GM19328 (cell line): ENCODE measurements around the gene CDC42EP3.

Experiments
- ATAC-seq: cut with Tn5 transposase; IDR thresholded peaks from one replicate; pipeline ENCODE4 v1.9.1; 2021; ENCODE audit warnings: mild to moderate bottlenecking, moderate library complexity; ENCODE audit not compliant: unreplicated experiment

Gene CDC42EP3

GRCh38 chr2:37671009-37671815 lies at the start of gene CDC42EP3:
Gene CDC42EP3 (minus strand): TSS chr2:37671642. CDS start chr2:37646587, 25,055 bp downstream.
- ATAC-seq, result peak; percentile 43

GRCh38 chr2:37721201-37721560 lies 49.7 kb upstream of the CDC42EP3 start:
- ATAC-seq, result no peak

DNA sequence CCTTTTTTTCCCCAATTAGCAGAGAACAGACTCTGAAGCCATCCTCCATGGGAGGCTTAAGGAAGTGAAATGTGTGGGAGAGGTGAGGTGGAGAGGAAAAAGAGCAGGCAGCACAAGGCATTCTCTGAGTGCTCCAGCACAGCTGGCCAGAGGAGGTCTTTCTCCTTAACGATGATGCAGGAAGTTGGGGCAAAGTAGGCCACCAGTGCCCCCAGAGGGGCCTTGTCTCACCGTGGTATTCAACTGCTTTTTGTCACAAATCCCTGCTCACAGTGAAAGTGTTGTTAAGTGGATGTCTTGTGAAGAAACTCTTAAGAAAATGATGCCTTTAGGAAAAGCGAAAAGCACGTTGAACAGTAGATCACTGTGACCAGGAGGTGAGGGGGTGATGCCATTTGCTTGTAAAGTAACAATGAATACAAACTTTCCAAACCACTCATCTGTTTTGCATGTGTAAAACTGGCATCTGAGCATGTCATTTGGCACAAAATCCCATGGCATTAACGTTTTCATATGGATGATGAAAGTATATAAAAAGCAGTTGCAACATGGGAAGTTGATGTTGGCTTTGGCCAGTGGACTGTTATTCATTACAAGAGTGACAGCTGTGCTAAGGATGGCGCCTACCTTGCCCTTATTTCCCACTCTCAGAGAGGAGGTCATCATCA lies 49.2 kb upstream of the CDC42EP3 start:
- ATAC-seq, result no peak

DNA sequence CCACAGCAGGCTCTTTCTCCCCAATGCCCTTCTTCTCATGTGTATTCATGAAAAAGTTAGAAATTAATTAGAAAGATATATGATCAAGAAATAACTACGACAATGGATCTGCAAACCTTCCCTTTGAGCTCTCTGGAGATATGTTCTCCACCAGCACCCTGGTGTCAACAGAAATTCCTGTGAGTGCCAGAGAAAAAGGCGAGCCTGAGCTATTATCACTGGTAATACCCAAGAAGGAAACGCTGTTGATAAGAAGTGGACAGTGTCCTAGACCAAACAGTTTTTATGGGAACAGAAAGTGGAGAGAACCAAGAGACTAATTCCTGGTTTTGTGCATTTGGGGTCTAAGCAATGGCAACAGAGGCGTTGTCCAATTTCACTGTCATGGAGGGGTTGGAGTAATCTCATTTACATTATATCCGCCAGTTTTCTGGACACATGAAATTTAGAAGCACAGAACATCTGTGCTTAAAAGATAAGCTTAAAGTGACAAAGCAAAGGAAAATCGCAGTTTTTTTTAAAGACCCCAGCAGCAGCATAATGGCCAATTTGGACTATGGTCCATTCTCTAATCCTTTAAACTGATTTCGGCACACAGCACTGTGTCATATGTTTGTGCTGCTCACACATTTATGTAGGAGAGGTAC lies 47.2 kb upstream of the CDC42EP3 start:
- no peak for ATAC-seq

DNA sequence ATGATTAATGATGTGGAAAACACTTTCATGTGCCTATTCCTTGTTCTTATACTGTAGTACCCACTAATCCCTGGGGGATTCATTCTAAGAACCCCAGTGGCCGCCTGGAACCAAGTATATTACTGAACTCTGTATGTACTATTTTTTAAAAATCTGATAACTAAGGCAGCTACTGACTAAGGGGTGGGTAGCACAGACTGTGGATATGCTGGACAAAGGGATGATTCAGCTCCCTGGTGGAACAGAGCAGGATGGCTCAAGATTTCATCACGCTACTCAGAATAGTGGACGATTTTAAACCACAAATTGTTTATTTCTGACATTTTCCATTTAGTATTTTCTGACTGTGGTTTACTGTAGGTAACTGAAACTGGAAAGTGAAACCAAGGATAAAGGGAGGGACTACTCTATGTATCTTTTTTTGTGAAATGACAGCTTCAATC lies 41.8 kb upstream of the CDC42EP3 start:
- no peak for ATAC-seq

GRCh38 chr2:37711831-37712230 lies 40.4 kb upstream of the CDC42EP3 start:
- no peak for ATAC-seq

DNA sequence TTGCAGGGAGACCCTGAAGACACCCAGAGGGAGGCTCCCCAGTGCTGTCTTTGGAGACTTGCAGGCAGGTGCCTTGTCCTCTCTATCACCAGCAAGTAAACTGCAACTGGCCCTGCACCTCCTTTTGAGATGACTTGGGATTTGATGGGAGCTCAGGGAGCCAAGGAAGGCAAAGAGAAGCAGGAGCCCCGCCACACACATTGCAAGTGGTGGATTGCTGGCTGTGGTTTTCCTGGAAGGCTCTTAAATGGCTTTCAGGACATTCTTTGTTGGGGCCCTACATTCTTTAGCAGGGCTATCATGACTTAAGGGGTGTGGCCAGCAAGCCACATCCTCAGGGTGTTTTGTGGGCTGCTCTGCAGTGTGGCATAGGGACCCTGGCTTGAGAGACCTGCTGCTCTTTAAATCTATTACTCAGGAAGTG lies 39.9 kb upstream of the CDC42EP3 start:
- ATAC-seq, result no peak

DNA sequence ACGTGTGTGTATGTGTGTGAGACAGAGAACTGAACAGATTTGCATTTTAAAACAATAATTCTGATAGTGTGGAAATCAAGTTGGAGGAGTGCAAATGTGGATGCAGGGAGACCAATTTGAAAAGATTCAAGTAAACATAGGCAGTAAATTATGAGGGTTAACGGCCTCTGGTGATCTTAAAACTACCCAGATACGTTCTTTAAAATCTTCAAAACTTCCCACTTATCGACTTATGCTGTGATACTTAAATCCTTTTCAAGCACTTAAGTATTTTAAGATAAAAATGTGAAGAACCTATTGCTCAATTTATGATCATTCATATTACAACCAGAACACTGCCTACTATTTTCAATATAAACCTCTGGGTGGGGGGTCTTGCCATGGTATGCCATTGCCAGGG lies 37.7 kb upstream of the CDC42EP3 start:
- ATAC-seq, result no peak

DNA sequence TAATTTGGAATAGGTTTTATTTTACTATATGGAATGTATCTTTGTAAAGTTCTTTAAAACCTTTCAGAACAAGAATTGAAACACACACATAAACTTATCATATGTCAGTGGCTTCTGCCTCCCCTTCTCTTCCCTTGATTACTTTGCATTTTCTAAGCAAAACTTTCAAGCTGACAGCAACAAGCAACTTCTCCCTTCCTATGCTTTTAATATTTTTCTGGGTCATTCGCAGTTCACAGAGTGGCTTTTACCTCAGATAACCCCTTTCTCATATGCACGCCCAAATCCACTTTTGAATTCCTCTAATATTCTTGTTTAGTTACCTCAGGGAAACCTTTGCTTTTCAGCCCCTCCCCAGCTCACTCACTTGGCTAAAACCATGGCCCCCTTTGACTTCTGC lies 36.7 kb upstream of the CDC42EP3 start:
- no peak for ATAC-seq

- ATAC-seq, result peak; percentile 51
These were observed 36.0 kb upstream of the CDC42EP3 start for GRCh38 chr2:37707393-37707792.

- no peak for ATAC-seq
These were observed 35.1 kb upstream of the CDC42EP3 start for GRCh38 chr2:37706334-37707183.

- no peak for ATAC-seq
These were observed 33.7 kb upstream of the CDC42EP3 start for GRCh38 chr2:37705191-37705590.

DNA sequence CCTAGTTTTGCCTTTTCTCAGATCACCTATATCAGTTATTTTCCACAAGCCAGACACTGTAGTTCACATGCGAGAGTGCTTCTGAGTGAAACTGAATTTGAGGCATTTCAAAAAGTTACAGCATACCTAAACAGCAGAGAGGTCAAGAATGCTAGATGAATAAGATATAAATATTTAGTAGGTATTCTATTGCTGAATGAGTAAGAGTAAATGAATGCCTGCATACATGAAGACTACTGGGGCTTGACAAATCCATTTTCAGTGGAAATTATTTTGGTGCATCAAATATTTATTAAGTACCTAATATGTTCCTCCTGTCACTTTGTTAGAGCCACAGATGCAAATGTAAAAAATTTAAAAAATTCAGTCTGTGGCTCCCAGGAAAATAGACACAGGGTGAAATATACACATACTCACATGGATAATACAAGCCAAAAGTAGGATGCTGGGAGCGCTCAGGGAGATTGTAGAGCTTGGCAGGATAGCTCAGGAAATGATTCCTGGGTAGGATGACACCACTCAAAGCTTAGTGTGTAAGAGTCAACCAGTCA lies 27.6 kb upstream of the CDC42EP3 start:
- no peak for ATAC-seq

DNA sequence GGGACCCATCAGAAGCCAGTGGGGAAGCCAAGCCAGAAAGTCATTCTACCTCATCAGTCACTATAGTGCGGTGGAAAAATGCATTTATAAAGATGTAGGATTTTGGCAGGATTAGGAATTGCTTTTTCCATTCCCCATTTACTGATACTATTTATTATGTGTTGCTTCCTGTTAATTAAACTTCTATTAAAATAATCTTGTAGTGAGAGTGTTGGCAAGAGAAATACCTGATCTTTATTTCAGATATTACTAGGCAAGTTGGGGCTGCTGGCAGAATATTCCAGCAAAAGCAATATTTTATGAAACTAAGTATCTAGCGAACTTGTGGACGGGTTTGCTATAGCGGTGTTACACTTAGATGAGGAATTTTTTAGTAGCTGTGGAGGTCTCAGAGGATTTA lies 23.9 kb upstream of the CDC42EP3 start:
- no peak for ATAC-seq

- no peak for ATAC-seq
These were observed 21.3 kb upstream of the CDC42EP3 start for GRCh38 chr2:37692711-37693110.

DNA sequence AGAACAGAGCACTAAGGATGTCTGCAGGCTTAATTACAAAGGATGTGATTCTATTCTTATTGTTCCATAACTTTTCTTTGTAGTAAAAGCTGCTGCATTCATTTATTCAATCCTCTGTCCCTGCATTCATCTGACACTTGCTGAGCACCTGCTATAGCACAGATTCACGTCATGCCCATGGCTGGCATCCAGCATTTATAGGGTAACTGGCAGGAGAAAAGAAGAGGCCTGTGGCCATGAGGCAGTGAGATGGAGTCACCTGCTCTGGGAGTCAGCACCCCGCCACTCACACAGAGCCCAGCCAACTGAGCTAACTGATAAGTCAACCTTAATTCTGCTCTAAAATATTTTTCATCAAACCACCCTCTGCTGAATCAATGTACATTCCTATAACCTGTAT lies 18.3 kb upstream of the CDC42EP3 start:
- ATAC-seq, result no peak

DNA sequence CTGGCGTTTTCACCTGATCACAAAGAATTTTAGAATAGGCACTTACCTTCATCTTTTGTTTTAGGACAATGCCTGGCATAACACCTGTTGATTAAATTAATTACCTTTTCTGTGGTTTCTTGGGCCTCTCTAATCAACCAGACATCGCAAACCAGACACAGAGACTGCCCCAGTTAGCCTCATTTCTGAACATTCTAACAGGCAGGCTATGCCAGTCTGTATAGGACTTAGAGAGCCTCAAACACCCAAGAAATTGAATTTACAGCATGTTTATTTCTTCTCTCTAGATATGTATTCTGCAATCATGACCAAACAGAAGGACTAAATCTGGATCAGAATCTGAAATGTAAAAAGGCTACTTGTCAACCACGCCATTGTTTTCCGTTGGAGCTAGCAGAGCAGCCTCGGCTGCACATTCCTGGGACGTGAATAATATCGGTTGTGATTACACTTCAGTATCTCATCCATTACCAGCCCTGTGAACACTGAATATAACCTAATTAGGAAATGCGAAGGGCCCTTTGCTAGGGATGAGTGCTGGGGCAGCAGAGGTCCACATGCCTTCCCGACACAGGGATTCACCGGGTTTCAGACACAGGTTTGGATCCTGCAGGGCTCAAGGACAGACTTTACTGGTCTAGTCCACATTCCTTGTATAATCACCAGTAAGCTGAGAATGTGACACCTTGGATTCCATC lies 17.5 kb upstream of the CDC42EP3 start:
- ATAC-seq, result no peak

DNA sequence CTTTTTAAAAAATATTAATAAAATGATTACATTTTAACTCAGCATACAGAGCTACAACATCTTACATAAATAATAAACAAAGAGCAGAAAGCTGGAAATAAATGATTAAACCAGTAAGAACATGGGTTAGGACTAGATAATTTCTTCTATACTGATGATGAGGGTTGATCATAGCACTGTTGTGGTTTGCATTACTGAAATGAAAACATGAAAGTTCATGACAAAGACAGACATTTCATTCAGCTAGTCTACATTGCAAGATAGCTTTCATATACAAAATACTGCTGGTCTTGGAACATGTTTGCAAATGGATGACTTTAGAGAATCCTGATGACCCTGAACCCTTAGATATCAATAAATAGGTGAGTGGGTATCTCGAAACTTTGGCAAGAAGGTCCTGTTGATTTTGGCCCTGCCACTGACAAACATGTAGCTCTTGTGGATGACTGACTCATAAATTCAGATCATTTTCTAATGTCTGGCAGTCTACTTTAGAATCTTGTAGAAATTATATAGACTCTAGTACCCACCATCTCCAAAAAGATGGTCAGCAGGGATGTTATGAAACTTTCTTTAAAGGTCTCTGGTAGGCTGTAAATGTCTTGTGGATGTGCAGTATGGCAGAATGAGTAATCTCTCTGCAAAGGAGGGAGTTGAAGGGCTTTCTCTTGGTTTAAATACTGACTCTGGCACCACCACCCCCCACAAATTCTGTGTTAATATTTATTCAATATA lies 15.5 kb upstream of the CDC42EP3 start:
- no peak for ATAC-seq

- ATAC-seq, result no peak
These were observed 13.4 kb upstream of the CDC42EP3 start for GRCh38 chr2:37684809-37685208.
